ENCODE measurements around the gene SLCO4A1. TPM values are rescaled to one million over a fixed set of nuclear protein-coding genes. Genes with fewer than 3 reads are reported as not detected.

The SLCO4A1 gene
- total RNA-seq, 1 experiment from 2014 or later: 27.0 TPM

- H3K27me3 Mint-ChIP-seq (ENCODE audit: insufficient read depth, unreplicated experiment): no peaks in the 10 kb centered on the region
- BruUV-seq (replicated peaks): no TSS peak
- POLR2A ChIA-PET: interaction anchor here (0.9 to 2.0 kb wide), 3 partner anchors 31 to 82 kb away, joined by 3 to 6 read pairs (median 4); no protein-coding TSS in a partner anchor
These were observed 66.6 kb downstream of the SLCO4A1 start, which contains the start of gene NTSR1 for GRCh38 chr20:62708591-62709536. Gene NTSR1 (plus strand): TSS chr20:62708836. CDS start chr20:62709208, 372 bp downstream.

GRCh38 chr20:62709537-62709905, 67.2 kb downstream of the SLCO4A1 start:
- no peak overlapping the region for H3K27ac Mint-ChIP-seq (ENCODE audit: low read depth, unreplicated experiment)
- H3K27me3 Mint-ChIP-seq (ENCODE audit: insufficient read depth, unreplicated experiment): no peaks in the 10 kb centered on the region
- H3K4me3 Mint-ChIP-seq (ENCODE audit: unreplicated experiment): peak overlapping the region; percentile 11
- no TSS peak for BruUV-seq (replicated peaks)
- no peak for TF ChIP-seq CTCF (IDR thresholded peaks at IDR 0.05; ENCODE audit: unreplicated experiment)
- no peaks in the 10 kb centered on the region for H3K36me3 Mint-ChIP-seq (ENCODE audit: insufficient read depth, unreplicated experiment)
- intact Hi-C loops (cut with micrococcal nuclease): loop anchor here (10.0 kb wide), 1 partner anchor 55 kb away; no protein-coding TSS in a partner anchor
- POLR2A ChIA-PET: interaction anchor here (0.9 kb wide), 1 partner anchor 30 kb away, joined by 3 read pairs; no protein-coding TSS in a partner anchor
- peaks cover 36% of the 10 kb centered on the region for H3K4me1 Mint-ChIP-seq (ENCODE audit: insufficient read depth, unreplicated experiment)
- CTCF ChIA-PET: interaction anchor here (2.0 kb wide), 1 partner anchor 82 kb away, joined by 8 read pairs; no protein-coding TSS in a partner anchor
- no peaks in the 10 kb centered on the region for H3K9me3 Mint-ChIP-seq (ENCODE audit: unreplicated experiment)
- no peak for DNase-seq (ENCODE audit: unreplicated experiment)

More at GRCh38 chr20:62708591-62709536, 66.6 kb downstream of the SLCO4A1 start, which contains the start of gene NTSR1:
- H3K4me1 Mint-ChIP-seq (ENCODE audit: insufficient read depth, unreplicated experiment): peaks cover 42% of the 10 kb centered on the region
- no peaks in the 10 kb centered on the region for H3K9me3 Mint-ChIP-seq (ENCODE audit: unreplicated experiment)
- no peak for TF ChIP-seq CTCF (IDR thresholded peaks at IDR 0.05; ENCODE audit: unreplicated experiment)
- H3K4me3 Mint-ChIP-seq (ENCODE audit: unreplicated experiment): peak within 1 kb of the TSS; percentile 65
- H3K36me3 Mint-ChIP-seq (ENCODE audit: insufficient read depth, unreplicated experiment): no peaks in the 10 kb centered on the region
- DNase-seq (ENCODE audit: unreplicated experiment): no peak
- CTCF ChIA-PET: interaction anchor here (0.6 to 2.0 kb wide), 3 partner anchors 83 to 1459 kb away, joined by 3 to 8 read pairs (median 3); no protein-coding TSS in a partner anchor
- intact Hi-C loops (cut with micrococcal nuclease): loop anchor here (10.0 kb wide), 1 partner anchor 54 kb away; no protein-coding TSS in a partner anchor
- H3K27ac Mint-ChIP-seq (ENCODE audit: low read depth, unreplicated experiment): no peak within 1 kb of the TSS

- Mint-ChIP-seq H3K4me1 (ENCODE audit: insufficient read depth, unreplicated experiment) (peaks cover 30% of the 10 kb centered on the region), H3K27ac (ENCODE audit: low read depth, unreplicated experiment) (no peak overlapping the region), H3K27me3 (ENCODE audit: insufficient read depth, unreplicated experiment) (no peaks in the 10 kb centered on the region), H3K4me3 (ENCODE audit: unreplicated experiment) (peak overlapping the region; percentile 11), H3K9me3 (ENCODE audit: unreplicated experiment) (no peaks in the 10 kb centered on the region), H3K36me3 (ENCODE audit: insufficient read depth, unreplicated experiment) (no peaks in the 10 kb centered on the region)
- intact Hi-C loops (cut with micrococcal nuclease): no loop called here
- CTCF ChIA-PET: interaction anchor here (1.1 kb wide), 1 partner anchor 81 kb away, joined by 5 read pairs; no protein-coding TSS in a partner anchor
- no peak for DNase-seq (ENCODE audit: unreplicated experiment)
- no TSS peak for BruUV-seq (replicated peaks)
- TF ChIP-seq CTCF (IDR thresholded peaks at IDR 0.05; ENCODE audit: unreplicated experiment): no peak
- POLR2A ChIA-PET: interaction anchor here (0.9 to 1.4 kb wide), 3 partner anchors 9 to 85 kb away, joined by 3 to 7 read pairs (median 3); partner anchors contain the start of gene MRGBP
These were observed 68.0 kb downstream of the SLCO4A1 start for GRCh38 chr20:62710221-62710885.
